Muscle of arm (tissue), 12 donors: ENCODE measurements around the gene NEK5. TPM values are rescaled to one million over a fixed set of nuclear protein-coding genes. Genes with fewer than 3 reads are reported as not detected.
A peak's percentile ranks its signal among the peaks of the same experiment; 100 is the strongest.
"Not testable (repeated sequence)": the region's sequence is repeated elsewhere in the genome, so short reads cannot be mapped to it uniquely, and the experiment has no call there.

ENCODE experiments used
- DNase-seq: peaks from one replicate; pipeline ENCODE4 v3.0.0-alpha.2; 2013
- polyA plus RNA-seq, 12 donors: library from polyadenylated mRNA; unstranded; fragments of 120-200 nt; gene quantifications; one replicate each; pipeline ENCODE4 v1.2.1, GENCODE V29; 2013; ENCODE audit not compliant: insufficient read length in 12 of 12

Gene NEK5
- polyA plus RNA-seq, 12 donors = 0.56 to 1.9 (median 0.94) TPM; not detected in 2

DNA sequence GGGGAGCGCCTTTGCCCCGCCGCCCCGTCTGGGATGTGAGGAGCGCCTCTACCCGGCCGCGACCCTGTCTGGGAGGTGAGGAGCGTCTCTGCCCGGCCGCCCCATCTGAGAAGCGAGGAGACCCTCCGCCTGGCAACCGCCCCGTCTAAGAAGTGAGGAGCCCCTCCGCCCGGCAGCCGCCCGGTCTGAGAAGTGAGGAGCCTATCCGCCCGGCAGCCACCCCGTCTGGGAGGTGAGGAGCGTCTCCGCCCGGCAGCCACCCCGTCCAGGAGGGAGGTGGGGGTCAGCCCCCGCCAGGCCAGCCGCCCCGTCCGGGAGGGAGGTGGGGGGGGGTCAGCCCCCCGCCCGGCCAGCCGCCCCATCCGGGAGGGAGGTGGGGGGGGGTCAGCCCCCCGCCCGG, 49.0 kb downstream of the NEK5 start:
- not testable (repeated sequence) for DNase-seq

DNA sequence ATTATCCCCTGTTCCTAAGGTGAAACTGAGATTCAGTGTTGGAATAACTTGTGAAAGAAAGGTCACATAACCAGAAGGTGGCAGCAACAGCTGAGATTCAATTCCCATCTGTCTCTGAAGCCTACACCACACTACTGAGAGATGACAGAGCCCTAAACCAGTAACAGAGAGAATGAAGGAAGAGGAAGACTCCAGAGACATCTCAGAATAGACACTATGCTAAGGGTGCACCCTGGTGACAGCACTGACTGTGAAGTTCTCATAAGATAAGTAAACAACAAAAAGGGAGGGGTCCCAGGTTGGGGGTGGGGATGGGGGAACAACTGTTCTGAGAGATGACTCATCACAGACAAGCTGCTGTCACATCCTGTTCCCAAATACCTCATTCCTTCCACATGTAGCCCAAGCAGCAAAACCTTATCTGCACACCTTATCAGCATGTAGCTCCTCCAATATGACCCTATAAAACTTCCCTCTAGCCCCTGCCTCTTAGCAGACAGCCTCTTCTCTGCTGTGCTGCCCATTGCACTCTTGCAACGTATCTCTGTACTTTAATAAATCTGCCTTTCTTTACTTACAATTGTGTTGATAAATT, 57.8 kb downstream of the NEK5 start:
- DNase-seq = no peak

DNA sequence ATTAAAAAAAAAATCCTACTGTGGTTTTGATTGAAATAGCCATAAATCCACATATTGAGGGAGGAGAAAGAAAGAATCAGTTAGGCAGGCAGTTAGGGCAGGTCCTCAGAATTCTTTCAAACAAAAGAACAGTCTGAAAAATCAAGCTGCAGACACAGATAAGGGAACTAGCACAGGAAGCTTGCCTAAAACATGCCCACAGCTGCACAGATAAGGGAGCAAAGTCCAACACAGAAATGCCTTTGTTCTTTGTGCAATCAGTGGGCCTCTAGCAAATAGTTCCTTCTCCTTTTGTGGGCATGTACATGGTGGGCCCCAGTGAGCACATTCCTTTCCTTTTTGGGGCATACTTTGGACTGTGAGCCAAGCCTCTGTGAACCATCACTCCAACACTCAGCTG, 61.6 kb downstream of the NEK5 start:
- no peak for DNase-seq

DNA sequence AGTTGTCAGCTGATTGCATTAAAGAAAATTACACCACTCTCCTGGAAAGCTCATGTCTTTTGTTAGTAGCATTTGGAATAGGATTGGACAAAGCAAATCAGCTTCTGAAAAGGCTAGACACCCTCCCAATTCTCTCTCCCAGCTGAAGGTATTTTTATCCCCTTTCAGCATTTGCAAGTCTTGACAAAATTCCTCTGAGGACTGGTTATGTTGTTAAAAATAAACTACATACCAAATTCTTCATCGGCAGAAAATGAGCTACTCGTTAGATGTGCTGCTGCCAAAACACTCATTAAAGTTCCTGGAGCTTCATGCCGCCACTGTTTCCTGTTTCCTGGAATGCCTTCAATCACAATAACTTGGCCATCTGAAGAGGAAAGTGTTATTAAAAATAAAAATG, 67.3 kb downstream of the NEK5 start:
- peak; percentile 6 for DNase-seq

DNA sequence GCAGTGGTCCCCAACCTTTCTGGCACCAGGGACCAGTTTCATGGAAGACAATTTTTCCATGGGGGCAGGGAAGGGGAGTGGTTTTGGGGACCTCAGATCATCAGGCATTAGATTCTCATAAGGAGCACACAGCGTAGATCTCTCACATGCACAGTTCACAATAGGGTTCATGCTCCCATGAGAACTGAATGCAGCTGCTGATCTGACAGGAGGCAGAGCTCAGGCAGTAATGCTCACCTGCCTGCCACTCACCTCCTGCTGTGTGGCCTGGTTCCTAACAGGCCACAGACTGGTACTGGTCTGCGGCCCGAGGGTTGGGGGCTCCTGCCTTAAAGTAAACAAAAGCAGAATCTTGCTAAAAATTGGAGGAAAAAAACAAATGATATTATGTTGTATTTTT, 67.8 kb downstream of the NEK5 start:
- not testable (repeated sequence) for DNase-seq

DNA sequence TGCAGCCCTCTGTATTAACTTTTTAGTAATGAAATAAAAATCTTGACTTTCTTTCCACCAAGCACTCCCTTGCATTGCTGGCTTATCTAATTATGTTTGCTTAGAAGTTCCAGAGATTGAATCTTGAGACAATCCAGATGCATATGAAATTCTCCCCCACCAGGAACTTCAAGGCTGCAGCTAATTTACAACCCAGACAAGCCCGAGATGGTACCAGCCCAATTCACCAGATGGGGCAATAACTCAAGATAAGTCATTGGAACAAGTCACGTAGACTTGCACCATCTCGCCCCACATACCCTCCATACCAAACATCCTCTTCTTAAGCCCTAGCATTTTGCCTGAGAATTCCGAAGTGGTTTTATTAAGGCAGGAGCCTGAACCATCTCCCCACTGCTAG, 75.4 kb downstream of the NEK5 start:
- no peak for DNase-seq

DNA sequence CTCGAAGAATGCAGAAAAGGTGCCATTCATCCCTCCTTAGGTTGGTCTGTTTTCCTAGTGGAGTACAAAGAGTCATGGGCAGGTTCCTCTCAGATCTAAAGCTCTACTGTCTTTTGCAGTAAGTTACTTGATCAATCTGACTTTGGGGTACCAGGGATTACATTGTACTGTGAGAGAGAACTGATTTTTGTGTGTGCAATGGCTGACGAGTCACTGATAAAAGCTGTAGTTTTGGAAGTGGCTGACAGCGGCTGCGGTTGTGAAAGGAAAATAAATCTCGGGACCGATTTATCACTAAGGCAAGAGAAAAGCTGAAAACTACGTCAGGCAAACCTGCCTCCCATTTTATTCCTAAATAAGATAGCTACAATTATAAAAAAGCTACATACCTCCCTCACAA, 77.5 kb downstream of the NEK5 start:
- DNase-seq = no peak

DNA sequence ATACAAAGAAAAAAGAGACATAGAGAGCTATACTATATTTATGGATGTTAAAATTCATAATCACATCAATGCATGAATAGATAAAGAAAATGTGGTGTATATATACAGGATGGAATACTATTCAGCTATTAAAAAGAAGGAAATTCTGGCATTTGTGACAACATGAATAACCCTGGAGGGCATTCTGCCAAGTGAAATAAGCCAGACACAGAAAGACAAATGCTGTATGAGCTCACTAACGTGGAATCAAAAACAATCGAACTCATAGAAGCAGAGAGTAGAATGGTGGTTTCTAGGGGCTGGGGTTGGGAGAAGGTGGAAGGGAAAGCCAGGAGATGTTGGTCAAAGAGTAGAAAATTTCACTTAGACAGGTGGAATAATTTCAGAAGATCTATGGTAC, 80.4 kb downstream of the NEK5 start:
- no peak for DNase-seq

DNA sequence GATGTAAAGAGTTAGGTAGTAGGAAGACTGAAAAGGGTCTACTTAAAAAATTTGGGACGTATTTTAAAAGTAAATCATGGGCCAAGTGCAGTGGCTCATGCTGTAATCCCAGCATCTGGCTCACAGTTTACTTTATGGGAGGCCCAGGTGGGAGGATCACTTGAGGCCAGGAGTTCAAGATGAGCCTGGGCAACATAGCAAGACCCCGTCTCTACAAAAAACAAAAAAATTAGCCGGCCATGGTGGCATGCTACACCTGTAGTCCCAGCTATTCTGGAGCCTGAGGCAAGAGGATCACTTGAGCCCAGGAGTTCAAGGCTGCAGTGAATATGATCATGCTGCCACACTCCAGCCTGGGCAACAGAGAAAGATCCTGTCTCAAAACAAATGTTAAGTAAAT, 81.4 kb downstream of the NEK5 start:
- DNase-seq = no peak

DNA sequence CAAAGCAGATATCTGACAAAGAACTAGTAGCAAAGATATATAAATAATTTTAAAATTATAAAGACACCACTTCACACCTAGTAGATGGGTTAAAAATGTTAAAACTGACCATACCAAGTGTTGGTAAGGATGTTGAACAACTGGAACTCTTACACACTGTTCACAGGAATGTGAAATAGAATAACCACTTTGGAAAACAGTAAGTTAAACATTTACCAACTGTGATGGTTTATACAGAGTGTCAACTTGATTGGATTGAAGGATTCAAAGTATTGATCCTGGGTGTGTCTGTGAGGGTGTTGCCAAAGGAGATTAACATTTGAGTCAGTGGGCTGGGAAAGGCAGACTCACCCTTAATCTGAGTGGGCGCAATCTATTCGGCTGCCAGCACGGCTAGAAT, 85.2 kb downstream of the NEK5 start:
- no peak for DNase-seq

DNA sequence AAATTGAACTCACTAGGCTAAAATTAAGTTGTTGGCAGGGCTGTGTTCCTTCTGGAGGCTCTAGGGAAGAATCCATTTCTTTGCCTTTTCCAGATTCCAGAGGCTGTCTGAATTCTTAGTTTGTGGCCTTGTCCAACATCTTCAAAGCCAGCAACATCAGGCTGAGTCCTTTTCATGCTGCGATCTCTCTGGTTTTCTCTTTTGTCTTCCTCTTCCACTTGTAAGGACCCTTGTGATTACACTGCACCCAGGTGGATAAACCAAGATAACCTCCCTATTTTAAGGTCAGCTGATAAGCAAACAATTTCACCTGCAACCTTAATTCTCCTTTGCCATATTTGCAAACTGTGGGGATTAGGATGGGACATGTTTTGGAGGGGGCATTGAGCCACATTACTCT, 92.8 kb downstream of the NEK5 start:
- DNase-seq = no peak

DNA sequence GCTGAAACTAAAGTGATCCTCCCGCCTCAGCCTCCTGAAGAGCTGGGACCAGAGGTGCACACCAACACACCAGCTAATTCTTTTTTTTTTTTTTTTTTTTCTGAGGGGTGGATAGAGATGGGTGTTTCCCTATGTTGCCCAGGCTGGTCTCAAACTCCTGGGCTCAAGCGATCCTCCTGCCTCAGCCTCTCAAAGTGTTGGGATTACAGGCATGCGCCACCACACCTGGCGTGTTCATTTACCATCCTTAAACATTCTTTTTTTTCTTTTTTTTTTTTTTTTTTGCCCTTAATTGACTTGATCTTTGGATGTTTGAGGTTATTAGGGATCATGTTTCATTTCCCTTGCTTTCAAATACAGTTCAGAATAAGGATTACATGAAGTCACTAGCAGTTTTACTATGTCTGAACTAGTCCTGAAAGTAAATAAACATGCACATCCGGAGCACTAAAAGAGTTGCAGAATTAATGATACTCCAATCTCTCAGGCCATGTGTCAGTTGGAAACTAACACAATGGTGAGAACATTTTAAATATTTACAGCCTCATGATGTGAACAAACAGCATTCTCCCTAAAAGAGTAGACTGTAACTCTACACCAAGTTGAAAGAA, 94.2 kb downstream of the NEK5 start:
- no peak for DNase-seq

DNA sequence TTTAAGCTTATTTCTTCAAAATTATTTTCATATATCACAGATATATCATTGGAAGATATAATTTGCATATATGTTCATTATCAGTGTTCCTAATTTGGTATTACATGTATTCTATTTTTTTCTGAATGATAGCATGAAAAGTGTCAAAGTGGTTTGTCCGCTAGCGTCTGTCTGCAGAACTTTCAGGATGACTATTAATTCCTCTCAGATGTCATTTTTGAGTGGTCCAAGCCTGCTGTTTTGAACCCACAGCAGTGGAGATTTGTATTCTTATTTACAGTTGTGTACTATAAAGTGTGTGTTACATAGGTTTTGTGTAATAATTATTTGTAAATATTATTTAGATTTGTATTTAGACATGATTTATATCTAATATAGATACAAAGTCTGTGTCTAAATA, 95.8 kb downstream of the NEK5 start:
- DNase-seq = no peak

DNA sequence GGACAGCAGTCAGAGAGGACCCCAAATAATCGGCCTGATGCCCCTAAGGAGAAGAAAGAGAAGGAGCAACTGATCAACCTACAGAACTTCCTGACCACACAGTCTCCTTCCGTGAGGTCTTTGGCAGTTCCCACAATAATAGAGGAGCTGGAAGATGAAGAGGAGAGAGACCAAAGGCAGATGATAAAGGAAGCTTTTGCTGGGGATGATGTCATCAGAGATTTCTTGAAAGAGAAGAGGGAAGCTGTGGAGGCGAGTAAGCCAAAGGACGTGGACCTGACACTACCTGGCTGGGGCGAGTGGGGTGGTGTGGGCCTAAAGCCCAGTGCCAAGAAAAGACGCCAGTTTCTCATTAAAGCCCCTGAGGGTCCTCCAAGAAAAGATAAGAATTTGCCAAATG, 98.5 kb downstream of the NEK5 start:
- not testable (repeated sequence) for DNase-seq

DNA sequence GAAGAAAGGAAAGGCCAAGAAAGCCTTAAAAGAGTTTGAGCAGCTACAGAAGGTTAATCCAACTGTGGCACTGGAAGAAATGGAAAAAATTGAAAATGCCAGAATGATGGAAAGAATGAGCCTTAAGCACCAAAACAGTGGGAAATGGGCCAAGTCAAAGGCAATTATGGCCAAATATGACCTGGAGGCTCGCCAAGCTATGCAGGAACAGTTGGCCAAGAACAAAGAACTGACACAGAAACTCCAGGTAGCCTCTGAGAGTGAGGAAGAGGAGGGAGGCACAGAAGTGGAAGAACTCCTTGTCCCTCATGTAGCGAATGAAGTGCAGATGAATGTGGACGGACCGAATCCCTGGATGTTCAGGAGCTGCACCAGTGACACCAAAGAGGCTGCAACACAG, 99.3 kb downstream of the NEK5 start:
- DNase-seq = no peak

DNA sequence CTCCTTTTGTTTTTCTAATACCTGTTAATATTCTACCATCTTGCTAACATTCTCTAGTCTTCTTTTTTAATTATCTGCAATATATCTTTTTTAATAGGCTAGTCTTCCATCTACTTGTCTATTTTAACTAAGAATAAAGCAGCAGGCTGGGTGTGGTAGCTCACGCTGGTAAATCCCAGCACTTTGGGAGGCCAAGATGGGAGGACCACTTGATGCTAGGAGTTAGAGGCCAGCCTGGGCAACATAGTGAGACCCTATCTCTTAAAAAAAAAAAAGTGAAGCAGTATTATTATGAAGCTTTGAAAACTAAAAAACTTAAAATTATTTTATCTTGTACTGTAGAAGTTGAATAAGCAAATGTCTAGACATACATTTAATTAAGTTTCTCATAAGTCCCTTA, 101.0 kb downstream of the NEK5 start:
- no peak for DNase-seq

DNA sequence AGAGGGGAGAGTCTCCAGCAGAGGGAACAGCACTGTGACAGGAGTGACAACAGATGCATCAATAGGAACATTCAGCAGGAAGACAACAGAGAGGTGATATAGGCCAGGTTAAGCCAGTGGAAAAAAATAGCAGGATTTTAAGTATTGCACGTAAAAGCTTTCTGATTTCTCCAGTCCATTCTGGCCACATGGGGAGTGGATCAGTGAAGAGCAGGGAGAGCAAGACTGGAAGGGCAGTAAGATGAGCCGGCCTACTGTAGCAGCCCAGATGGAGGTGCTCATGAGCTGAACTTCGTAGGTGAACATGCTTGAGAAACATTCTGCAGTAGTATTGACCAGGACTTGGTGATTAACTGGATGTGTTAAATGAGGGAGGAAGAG, 102.6 kb downstream of the NEK5 start:
- DNase-seq = no peak

DNA sequence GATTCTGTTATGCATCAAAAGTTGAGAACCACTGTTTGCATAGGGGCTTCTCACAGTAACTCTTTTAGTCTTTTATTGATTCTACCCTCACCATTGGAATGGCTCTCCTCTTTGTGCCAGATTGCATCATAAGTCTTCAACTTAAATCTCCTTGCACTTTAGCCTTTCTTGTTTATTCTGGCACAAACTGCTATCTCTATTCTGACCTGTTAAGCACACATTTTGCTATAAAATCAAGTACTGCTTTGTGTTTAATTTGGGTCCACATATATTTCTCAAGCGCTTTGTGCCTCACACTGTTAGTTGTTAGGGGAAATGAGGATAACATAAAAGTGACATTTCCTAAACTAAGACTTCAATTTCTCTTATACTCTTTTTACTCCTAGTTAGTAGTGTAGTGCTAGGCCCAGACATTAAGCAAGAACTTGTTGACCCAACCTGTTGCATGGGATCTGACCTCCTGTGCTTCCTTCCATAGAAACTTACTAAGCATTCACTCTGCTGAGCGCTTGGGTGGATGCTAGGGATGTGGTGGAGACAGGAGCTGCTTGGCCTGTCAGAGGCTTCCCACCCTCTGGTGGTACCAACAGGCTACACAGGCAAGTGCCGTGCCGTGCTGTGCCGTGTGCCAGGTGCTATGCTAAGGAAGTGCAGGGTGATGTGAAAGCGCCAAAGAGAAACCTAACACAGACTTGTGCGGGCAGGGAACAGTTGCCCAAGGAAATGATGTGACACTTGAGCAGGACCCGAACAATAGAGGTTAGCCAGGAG, 103.2 kb downstream of the NEK5 start:
- DNase-seq = no peak

DNA sequence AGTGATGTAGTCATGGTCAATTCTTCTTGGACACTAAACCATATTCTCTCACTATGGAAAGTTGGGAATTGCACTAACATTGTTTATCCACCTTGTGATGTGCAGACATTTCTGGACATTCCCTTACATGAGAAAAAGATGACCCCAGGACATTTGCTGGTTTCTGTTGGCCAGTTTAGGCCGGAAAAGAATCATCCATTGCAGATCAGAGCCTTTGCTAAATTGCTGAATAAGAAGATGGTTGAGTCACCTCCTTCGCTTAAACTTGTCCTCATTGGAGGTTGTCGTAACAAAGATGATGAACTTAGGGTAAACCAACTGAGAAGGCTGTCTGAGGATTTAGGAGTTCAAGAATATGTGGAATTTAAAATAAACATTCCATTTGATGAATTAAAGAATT, 104.4 kb downstream of the NEK5 start, which contains the start of gene UTP14C:
TSS of gene UTP14C (plus strand) at position 211 of the 400 bp plus-strand sequence. CDS start 4,114 bp downstream, outside the sequence.
- no peak for DNase-seq

DNA sequence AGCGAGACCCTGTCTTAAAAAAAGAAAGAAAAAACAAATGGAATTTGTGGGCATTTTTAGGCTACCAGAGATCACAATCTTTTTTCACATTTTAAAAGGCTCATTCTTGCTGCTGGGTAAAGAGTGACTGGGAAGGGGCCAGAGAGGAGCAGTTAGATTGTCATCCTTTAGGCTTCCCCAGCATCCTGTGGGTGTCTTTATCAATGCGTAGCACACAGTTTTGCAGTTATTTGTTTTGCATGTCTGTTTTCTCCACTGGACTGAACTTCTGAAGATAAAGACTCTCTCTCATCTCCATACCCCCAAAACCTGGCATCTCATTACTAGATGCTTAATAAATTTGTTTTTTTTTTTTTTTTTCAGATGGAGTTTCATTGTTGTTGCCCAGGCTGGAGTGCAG, 106.5 kb downstream of the NEK5 start:
- no peak for DNase-seq

DNA sequence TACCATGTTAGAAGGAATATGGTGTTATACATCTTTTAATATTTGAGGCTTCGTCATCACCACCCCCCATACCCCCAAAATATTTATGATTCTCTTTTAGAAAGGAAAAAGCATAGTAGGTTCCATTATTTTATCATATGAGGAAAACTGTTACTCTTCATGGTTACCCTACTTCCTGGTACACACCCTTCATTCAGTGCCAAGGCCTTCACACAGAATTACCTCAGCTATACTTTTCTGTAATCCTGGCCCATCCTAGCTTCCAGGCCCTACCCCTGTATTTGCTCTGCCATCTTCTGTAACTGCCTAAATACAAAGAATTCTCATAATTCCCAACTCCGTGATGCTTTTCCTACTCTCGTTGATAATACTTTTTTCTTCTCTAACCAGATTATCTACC, 108.7 kb downstream of the NEK5 start:
- DNase-seq = no peak

DNA sequence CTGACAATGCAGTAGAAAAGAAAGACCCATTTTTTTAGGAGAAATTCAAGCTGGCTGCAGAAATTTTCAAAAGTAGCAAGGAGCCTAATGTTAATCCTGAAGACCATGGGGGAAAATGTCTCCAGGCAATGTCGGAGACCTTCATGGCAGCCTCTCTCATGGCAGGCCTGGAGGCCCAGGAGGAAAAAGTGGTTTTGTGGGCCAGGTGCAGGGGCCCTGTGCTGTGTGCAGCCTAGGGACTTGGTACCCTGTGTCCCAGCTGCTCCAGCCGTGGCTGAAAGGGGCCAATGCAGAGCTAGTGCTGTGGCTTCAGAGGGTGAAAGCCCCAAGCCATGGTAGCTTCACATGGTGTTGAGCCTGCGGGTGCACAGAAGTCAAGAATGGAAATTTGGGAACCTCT, 112.6 kb downstream of the NEK5 start:
- DNase-seq = no peak

DNA sequence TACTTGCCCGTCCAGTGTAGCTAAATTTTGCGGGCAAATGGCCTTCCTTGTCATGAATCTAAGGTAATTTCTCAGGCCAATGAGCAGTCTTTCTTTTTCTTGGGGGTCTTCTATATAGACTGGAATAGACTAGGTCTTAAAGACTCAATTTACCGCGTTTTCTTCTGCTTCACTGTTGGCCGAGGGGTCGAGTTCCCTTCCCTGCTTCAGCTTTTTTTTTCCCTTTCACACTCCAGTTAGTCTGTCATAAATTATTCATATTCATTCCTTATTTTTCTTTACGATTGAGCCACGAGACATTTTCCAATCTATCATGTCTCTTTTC, 116.4 kb downstream of the NEK5 start:
- no peak for DNase-seq
